Loucy (cell line): ENCODE results near the gene PGLYRP3.

Experiments
- H2AFZ ChIP-seq: fragments of 200-600 bp; sonication (generic); 2 replicates; pipeline ENCODE4 v1.6.0; 2016; ENCODE audit warnings: antibody characterized with exemption, mild to moderate bottlenecking, low read length, moderate library complexity
- H3F3A ChIP-seq: fragments of 200-600 bp; 2 replicates; pipeline ENCODE4 v1.6.0; 2016; ENCODE audit warnings: antibody characterized with exemption, low read depth, mild to moderate bottlenecking
- H3K27me3 ChIP-seq: fragments of 200-600 bp; sonication (generic); 2 replicates; pipeline ENCODE4 v1.6.1; 2014; ENCODE audit warnings: low read length, mild to moderate bottlenecking; ENCODE audit not compliant: insufficient read depth, poor library complexity, severe bottlenecking
- H3K36me3 ChIP-seq: fragments of 200-600 bp; sonication (generic); 2 replicates; pipeline ENCODE4 v1.6.1; 2016; ENCODE audit warnings: low read length; ENCODE audit not compliant: insufficient read depth
- H3K4me1 ChIP-seq: fragments of 200-600 bp; sonication (generic); 2 replicates; pipeline ENCODE4 v1.5.1; 2014; ENCODE audit warnings: low read length, mild to moderate bottlenecking; ENCODE audit not compliant: insufficient read depth, poor library complexity, severe bottlenecking
- H3K4me2 ChIP-seq: fragments of 200-600 bp; sonication (generic); 2 replicates; pipeline ENCODE4 v1.6.0; 2014; ENCODE audit warnings: antibody characterized with exemption, low read length, low read depth, mild to moderate bottlenecking; ENCODE audit not compliant: poor library complexity, severe bottlenecking
- H3K4me3 ChIP-seq: fragments of 200-600 bp; sonication (generic); 2 replicates; pipeline ENCODE4 v1.5.1; 2014; ENCODE audit warnings: low read length, mild to moderate bottlenecking, mixed read lengths; ENCODE audit not compliant: poor library complexity, severe bottlenecking
- H3K79me2 ChIP-seq: fragments of 200-600 bp; sonication (generic); 2 replicates; pipeline ENCODE4 v1.6.1; 2014; ENCODE audit warnings: low read length; ENCODE audit not compliant: insufficient read depth
- H3K9ac ChIP-seq: fragments of 200-600 bp; sonication (generic); 2 replicates; pipeline ENCODE4 v1.6.0; 2014; ENCODE audit warnings: mild to moderate bottlenecking, low read depth, low read length, moderate library complexity; ENCODE audit not compliant: poor library complexity, severe bottlenecking
- H3K9me2 ChIP-seq: fragments of 200-600 bp; sonication (generic); replicated peaks from 2 replicates; pipeline ENCODE4 v1.6.1; 2016; ENCODE audit warnings: low read depth, low read length, mixed read lengths
- H3K9me3 ChIP-seq: fragments of 200-600 bp; sonication (generic); 2 replicates; pipeline ENCODE4 v1.6.1; 2014; ENCODE audit warnings: mild to moderate bottlenecking, antibody characterized with exemption, low read length, low read depth; ENCODE audit not compliant: insufficient read depth
- H4K20me1 ChIP-seq: fragments of 200-600 bp; sonication (generic); 2 replicates; pipeline ENCODE4 v1.6.0; 2014; ENCODE audit warnings: antibody characterized with exemption, low read length, mild to moderate bottlenecking; ENCODE audit not compliant: insufficient read depth, poor library complexity, severe bottlenecking
- EZH2phosphoT487 ChIP-seq: fragments of 200-600 bp; IDR thresholded peaks from 2 replicates; pipeline ENCODE4 v1.6.1; 2018; ENCODE audit warnings: antibody characterized with exemption, mild to moderate bottlenecking, moderate library complexity, borderline replicate concordance
- TF ChIP-seq, protein P1 (sequence below): fragments of 200-600 bp; sonication (generic); conservative IDR thresholded peaks from 2 replicates; pipeline ENCODE4 v1.5.1; 2014; ENCODE audit warnings: mild to moderate bottlenecking, antibody characterized with exemption, low read length

Gene PGLYRP3

DNA sequence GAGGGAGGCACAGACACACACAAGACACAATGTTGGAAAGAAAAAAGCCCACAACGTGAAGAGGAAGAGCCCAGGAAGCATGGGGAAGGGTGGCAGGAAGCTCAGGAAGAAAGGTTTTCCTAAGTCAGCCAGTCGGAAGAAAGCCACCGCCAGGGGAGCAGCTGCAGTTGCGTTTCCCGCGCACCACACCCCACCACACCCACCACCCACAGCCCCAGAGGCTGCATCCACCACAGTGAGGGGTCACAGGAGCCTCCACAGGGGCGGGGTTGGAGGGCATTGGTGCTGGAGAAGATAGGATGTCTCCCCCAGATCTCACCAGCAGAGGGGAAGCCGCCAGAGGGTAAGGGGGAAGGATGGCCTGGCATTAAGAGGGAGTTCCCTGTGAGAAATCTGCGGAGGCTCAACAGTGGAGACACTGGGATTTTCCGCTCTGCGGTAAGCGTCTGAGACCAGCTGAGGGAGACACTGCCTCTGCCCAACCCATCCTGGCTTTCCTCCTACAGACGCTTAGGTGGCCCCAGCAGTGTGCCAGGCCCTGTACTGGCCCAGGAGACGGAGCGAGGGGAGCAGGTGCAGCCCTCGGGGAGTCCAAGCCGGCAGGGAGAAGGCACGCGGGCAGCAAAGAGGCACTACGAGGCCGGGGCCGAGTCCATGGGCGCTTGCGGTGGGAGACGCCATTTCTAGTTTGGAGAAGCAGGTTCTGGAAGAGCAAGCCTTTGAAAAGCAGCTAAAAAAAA lies 19.8 kb downstream of the PGLYRP3 start:
- no peak overlapping the region for H3K4me3 ChIP-seq
- TF ChIP-seq EZH2phosphoT487: no peak
- TF ChIP-seq, protein P1, sequence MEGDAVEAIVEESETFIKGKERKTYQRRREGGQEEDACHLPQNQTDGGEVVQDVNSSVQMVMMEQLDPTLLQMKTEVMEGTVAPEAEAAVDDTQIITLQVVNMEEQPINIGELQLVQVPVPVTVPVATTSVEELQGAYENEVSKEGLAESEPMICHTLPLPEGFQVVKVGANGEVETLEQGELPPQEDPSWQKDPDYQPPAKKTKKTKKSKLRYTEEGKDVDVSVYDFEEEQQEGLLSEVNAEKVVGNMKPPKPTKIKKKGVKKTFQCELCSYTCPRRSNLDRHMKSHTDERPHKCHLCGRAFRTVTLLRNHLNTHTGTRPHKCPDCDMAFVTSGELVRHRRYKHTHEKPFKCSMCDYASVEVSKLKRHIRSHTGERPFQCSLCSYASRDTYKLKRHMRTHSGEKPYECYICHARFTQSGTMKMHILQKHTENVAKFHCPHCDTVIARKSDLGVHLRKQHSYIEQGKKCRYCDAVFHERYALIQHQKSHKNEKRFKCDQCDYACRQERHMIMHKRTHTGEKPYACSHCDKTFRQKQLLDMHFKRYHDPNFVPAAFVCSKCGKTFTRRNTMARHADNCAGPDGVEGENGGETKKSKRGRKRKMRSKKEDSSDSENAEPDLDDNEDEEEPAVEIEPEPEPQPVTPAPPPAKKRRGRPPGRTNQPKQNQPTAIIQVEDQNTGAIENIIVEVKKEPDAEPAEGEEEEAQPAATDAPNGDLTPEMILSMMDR: no peak

DNA sequence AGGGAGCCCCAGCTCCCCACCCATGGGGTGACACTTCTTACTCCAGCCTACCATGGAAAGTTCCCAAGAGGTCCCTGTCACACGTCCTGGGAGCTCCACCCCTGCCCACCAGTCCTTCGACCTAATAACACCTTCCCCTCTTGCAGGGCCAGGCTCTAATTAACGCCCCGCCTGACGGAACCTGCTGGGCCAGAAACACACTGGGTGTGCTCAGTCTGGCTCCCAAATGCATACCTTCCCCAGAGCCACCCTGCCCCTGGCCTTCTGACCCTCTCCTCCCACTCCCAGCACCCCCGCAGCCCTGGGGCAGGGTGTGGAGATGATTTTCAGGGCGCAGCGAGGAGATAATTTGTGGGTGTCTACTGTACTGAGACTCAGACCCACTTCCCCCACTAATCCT lies 20.6 kb downstream of the PGLYRP3 start:
- Histone ChIP-seq H3K9me2 (no peaks in the 10 kb centered on the region), H3K9ac (peak overlapping the region; percentile 53), H3K9me3 (no peaks in the 10 kb centered on the region), H4K20me1 (no peaks in the 10 kb centered on the region), H3K4me2 (no peak overlapping the region), H3F3A (no peaks in the 10 kb centered on the region), H3K79me2 (no peaks in the 10 kb centered on the region), H2AFZ (no peak overlapping the region), H3K27me3 (no peaks in the 10 kb centered on the region), H3K4me3 (no peak overlapping the region), H3K4me1 (peaks cover 60% of the 10 kb centered on the region), H3K36me3 (no peaks in the 10 kb centered on the region)
- no peak for TF ChIP-seq EZH2phosphoT487
- TF ChIP-seq, protein P1: no peak

More for the DNA sequence above, 19.8 kb downstream of the PGLYRP3 start:
- no peaks in the 10 kb centered on the region for H3K27me3 ChIP-seq
- H3K36me3 ChIP-seq: no peaks in the 10 kb centered on the region
- H2AFZ ChIP-seq: peak overlapping the region; percentile 22; the same call in 1 of the 2 replicates
- no peaks in the 10 kb centered on the region for H3F3A ChIP-seq
- H3K79me2 ChIP-seq: no peaks in the 10 kb centered on the region
- peaks cover 61% of the 10 kb centered on the region for H3K4me1 ChIP-seq
- H3K4me2 ChIP-seq: peak overlapping the region; percentile 57
- no peaks in the 10 kb centered on the region for H3K9me2 ChIP-seq
- H3K9me3 ChIP-seq: no peaks in the 10 kb centered on the region
- no peaks in the 10 kb centered on the region for H4K20me1 ChIP-seq
- H3K9ac ChIP-seq: peak overlapping the region; percentile 53

DNA sequence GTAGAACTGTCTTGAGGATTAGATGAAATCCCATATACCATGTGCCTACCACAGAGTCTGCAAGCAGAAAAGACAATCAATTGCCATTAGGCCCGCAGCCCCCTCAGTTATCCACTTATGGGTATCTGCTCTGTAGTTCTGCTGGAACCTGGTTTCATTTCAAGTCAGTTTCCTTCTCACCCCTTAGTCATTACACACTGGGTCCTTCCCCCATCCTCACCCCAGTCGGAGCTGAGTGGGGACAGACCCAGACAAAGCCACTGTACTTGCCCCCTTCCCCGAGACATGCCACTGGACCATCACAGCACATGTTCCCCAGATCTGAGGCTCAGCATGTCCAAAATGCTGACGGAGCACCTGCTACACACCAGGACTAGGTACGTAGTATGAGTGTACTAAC lies 21.2 kb downstream of the PGLYRP3 start:
- no peak overlapping the region for H2AFZ ChIP-seq
- H3K9me3 ChIP-seq: no peaks in the 10 kb centered on the region
- H3K36me3 ChIP-seq: no peaks in the 10 kb centered on the region
- no peaks in the 10 kb centered on the region for H4K20me1 ChIP-seq
- no peak for TF ChIP-seq EZH2phosphoT487
- TF ChIP-seq, protein P1: no peak
- no peaks in the 10 kb centered on the region for H3K9me2 ChIP-seq
- no peak overlapping the region for H3K9ac ChIP-seq
- H3K4me2 ChIP-seq: no peak overlapping the region
- H3F3A ChIP-seq: no peaks in the 10 kb centered on the region
- H3K27me3 ChIP-seq: no peaks in the 10 kb centered on the region
- no peak overlapping the region for H3K4me3 ChIP-seq
- H3K4me1 ChIP-seq: peaks cover 55% of the 10 kb centered on the region
- no peaks in the 10 kb centered on the region for H3K79me2 ChIP-seq
